Midbrain (tissue), 1 donor: ENCODE measurements around the gene ERC2.

Experiments used
- DNase-seq: peaks from one replicate; lab custom pipeline; 2025; lab: John Stamatoyannopoulos, UW

ERC2 gene

GRCh38 chr3:55641964-55642363 lies 826.3 kb downstream of the ERC2 start:
- DNase-seq: no peak

GRCh38 chr3:55639896-55640765 lies 828.1 kb downstream of the ERC2 start:
- no peak for DNase-seq

GRCh38 chr3:55639143-55639542 lies 829.1 kb downstream of the ERC2 start:
- DNase-seq: no peak

DNA sequence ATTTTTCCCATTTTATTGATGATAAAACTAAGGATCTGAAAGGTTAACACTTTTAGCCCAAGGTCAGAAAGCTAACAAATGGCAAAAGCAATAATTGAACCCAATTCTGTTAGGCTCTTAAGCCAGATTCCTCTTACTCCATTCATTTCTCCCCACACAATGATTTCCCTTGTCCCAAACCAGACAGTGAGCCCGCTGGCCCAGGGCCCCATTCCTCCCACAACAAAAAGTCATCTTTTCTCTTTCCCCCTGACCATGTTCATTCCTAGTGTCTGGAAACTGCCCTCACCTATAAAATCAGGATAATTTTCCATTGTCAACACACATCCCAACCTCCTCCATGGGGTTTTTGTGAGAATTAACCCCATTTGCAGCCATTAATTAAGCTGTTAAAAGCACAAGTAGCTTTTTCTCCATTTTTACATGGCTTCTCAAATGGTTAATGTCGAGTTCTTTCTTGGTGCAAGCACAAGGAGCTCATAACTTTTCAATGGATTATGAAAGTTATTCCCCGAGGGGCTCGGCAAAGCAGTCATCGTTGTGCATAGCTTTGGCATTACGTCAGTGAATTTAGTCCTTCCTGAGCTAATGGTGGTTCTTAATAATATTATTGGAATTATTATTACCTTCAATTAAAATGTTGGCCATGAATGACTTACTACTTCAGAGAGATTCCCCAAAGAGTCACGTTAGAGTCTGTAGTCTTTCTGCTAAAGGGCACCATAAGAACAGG lies 830.2 kb downstream of the ERC2 start:
- no peak for DNase-seq

DNA sequence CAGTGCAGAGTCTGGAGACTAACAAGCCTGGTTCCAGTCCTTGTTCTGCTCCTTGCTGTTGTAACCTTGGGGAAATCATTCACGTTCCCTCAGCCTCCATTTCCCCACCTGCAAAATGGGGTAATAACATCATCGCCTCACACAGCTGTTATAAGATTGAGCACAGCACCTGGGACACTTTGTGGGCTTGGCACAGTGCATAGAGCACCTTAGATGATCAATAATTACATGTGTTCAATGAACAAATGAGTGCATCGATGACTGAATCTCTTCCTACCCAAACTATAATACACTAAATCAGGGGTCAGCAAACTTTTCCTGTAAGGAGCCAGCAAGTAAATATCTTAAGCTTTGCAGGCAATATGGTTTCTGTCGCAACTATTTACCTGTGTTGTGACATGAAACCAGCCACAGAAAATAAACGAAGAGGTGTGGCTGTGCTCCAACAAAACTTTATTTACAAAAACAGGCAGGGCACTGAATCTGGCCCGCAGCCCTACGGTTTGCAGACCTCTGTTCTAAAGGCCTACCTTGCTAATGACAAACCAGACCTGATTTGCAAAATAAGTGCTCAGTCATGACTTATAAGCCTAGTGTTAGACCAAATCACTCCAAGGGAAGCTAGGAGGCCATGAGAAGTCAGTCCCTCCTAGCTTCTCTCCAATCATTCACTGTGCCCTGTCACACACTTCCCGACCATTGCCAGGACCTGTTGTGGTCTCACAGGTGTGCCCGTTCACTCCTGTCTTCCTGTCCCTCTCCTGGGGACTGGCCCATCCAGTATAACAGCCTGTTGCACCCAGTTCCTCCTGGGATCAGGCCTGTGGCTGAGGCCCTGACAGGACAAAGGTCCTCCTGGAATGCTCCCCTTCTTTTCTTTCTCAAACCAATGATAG lies 831.7 kb downstream of the ERC2 start:
- DNase-seq: no peak

DNA sequence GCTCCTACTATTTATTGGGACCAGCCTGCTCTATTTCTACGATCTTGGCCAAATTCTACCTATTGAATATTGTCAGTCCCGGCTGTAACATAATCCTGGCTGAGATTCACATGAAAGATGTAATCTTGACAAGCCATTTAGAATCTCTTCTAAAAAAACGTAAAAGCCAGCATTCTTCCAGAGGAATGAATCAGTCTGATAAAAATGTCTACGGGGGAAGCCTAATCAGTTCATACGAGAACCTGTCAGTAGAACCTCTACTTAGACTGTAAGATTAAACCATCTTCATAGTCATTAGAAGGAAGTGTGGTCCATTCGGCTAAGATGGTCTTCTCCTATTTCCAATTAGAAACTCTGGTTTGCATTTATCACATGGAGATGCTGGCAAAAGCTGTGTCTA lies 833.9 kb downstream of the ERC2 start:
- DNase-seq: no peak

DNA sequence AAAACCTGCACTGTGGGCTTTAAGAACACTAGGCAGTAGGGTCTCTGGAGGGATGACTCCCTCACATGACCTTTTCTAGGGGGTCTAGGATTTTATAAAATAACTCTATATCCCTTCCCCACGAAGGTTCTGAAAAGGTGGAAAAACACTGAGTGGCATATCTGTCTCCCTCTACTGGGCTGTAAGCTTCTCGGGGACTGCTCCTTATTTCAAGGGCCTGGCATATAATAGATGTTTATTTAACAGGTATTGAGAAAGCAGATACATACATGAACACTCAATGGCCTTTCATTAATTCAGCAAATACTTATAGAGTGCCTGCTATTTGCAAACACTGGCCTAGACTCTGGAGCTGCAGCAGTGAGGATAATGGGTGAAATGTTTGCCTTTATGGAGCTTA lies 834.9 kb downstream of the ERC2 start:
- no peak for DNase-seq

- DNase-seq: no peak
Observed at GRCh38 chr3:55631766-55632331, 836.4 kb downstream of the ERC2 start.

GRCh38 chr3:55630921-55631299 lies 837.4 kb downstream of the ERC2 start:
- DNase-seq: no peak

DNA sequence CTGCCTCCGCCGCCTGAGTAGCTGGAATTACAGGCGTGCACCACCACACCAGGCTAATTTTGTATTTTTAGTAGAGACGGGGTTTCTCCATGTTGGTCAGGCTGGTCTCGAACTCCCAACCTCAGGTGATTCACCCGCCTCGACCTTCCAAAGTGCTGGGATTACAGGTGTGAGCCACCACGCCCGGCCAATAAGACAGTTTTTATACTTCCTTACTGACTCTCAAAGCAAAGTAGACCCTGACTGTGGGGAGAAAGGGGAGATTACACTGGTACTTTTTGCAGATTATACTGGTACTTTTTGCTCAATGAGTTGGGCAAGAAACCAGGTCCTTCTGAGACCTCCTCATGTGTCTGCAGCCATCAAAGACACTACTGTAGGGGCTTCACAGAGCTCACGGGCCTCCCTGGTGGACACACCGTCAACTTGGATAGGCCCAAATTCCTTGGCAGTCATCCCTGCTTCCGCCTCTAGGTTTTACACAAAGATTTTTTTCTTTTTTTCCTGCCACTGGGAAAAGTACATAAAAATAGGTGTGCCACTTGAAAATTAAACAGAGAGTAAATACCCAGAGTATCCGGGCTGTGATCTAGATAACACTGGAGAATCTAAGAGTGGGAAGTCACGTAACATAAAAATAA lies 837.9 kb downstream of the ERC2 start:
- DNase-seq: no peak

GRCh38 chr3:55629432-55629831 lies 838.8 kb downstream of the ERC2 start:
- DNase-seq: no peak

- no peak for DNase-seq
Observed at GRCh38 chr3:55626279-55626665, 842.0 kb downstream of the ERC2 start.

DNA sequence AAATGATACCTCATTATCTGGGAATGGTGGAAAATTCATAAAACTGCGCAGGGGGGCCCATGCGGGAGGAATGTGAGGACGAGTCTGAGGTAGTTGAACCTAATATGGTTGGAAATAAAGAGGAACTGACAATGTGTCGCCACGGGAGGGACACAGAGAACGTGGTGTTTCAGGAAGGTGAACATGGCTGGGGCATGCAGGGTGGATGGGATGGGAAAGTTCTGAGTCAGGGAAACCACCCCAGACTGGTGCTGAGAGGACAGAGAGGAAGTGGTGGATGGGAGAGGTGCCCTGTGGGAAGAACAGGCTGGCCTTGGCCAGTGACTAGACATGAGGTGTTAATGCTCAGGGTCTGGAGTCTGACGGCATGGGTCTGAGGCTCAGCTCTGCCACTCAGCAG lies 844.0 kb downstream of the ERC2 start:
- DNase-seq: peak; percentile 28

DNA sequence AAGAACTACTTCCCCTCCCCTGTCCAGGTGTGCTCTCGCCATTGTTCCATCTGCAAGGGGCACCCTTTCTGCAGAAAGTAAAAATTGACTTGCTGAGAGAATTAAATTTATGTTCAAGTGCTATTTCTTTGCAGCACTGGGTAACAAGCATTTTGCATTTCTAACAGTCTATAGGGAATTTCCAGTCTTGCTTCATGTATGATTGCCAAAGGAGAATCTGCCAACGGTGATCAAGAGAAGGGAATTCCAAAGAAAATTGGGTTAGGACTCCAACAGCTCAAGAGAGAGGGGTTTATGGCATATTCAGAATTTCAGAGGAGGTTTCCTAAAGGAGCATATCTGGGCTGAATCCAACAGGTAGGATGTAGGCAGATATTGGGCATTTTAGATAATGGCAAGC lies 844.5 kb downstream of the ERC2 start:
- DNase-seq: no peak

DNA sequence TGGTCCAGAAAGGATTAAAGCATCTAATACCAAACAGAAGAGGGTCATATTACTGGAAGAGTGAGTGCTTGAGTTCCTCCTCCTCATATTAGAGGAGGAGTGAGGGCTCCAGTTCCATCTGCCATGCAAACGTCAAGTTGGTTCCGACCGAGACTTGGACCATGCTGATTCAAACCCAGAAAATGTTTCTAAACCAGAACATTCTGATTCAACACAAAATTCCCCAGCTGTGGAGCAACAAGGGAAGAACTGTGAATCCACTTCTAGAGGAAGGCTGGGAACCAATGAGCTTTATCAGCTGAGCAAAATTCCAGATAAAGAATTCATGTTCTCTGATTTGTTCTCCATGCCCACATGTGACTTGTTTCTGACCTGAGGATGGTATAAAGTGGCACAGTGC lies 845.5 kb downstream of the ERC2 start:
- DNase-seq: no peak

DNA sequence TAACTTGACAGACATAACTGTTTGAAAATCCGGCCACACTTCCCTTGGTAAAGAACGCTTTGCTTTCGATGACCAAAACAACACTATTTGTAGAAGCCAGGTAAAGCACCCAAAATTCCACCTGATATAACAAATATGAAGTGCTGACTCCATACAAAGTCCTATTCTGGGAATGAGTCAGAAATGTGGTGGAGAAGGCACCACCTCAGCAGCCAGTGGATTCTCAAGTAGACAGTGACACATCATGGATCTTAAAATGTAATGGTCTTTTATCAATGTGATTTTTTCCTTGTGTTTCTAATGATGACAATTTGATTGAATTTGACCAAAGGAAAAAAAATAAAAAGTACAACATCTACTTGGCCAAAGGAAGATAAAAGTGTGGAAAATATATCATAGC lies 846.2 kb downstream of the ERC2 start:
- no peak for DNase-seq

DNA sequence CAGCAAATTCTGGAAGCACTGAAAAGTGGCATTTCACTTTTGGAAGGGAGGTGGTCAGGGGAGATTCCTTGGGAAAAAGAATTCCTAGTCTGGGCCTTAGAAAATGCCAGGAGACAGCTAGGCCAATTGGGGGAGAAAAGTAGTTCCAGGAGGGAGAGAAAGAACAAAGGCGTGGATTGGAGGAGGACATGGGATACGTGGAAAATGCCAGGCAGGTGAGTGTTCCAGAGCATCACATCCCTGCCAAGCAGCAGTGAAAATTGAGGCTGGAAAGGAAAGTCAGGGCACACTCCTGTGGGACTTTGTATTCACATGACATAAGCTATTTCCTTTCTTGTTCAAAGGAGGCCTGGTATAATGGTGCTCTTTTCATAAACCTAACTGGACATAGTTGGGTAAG lies 846.6 kb downstream of the ERC2 start:
- no peak for DNase-seq

DNA sequence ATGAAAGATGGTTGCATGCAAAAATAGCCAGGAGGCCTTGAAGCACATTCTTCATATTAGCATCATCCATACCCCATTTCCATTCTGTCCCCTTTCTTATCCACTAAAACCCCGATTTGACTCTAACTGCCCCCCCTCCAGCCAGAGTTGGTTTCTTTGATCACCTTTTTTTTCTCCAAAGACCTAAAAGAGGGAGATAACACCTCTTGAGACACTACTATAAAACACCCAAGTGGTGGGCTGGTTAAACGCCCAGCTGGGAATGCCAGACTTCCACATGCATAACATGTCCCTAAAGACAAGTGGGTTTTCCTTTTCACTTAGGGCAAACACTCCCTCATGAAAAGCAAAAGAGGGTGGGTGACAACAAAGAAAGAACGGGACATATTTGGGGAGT lies 847.2 kb downstream of the ERC2 start:
- DNase-seq: no peak

DNA sequence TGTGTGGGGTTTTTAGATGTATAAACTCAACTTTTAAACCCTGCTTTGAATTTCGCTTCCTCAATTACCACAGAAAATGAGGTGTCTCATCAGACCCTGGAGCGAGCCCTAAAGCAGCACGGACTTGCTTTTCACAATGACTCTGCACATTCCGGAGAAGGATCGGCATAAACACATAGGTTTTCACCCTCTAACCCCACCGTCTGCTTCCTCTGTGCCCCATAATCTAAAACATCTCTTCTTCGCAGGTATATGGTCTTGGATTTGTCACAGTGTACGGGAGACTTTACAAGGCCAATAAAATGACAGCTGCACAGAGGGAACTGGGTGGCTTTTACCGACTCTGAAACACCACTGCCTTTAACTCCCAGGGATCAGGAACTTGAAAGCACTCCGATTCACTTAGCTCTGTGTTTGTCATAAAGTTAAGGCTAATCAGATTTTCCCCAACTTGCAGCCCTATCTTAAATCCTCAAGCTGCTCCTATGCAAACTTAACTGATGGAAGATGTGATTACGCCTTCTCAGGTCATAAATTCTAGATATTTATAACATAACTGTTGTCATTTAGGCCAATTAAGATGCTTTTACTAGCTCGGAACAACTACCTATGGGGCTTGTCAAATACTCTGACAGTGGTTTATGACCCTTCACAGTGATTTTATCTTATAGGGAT lies 847.8 kb downstream of the ERC2 start:
- DNase-seq: no peak

GRCh38 chr3:55619046-55619808 lies 849.0 kb downstream of the ERC2 start:
- DNase-seq: no peak
